ENCODE data around the gene FAM170B.

The FAM170B gene

GRCh38 chr10:49174926-49175500 lies 41.2 kb upstream of the FAM170B start:
- 76 to 79% methylated on average over 9 to 10 of the region's 10 CpGs for WGBS, 2 experiments (ENCODE audit: insufficient coverage in 2 of 2)
- peaks cover 15% of the 10 kb centered on the region for H3K4me1 ChIP-seq (ENCODE audit: control insufficient read depth, insufficient read depth, low read length, poor library complexity, severe bottlenecking)
- H3K4me3 ChIP-seq (ENCODE audit: extremely low read depth, insufficient read depth, low read length, poor library complexity, severe bottlenecking), result no peak overlapping the region
- no peak overlapping the region for H3K27ac ChIP-seq (ENCODE audit: low read depth, low read length, severe bottlenecking)
- H3K9me3 ChIP-seq (ENCODE audit: control insufficient read depth, low read length), result no peaks in the 10 kb centered on the region
- H3K36me3 ChIP-seq (ENCODE audit: control insufficient read depth, insufficient read depth, low read length), result no peaks in the 10 kb centered on the region

- Histone ChIP-seq H3K4me1 (ENCODE audit: control insufficient read depth, insufficient read depth, low read length, poor library complexity, severe bottlenecking) (peaks cover 15% of the 10 kb centered on the region), H3K36me3 (ENCODE audit: control insufficient read depth, insufficient read depth, low read length) (no peaks in the 10 kb centered on the region), H3K27ac (ENCODE audit: low read depth, low read length, severe bottlenecking) (no peak overlapping the region), H3K9me3 (ENCODE audit: control insufficient read depth, low read length) (no peaks in the 10 kb centered on the region), H3K4me3 (ENCODE audit: extremely low read depth, insufficient read depth, low read length, poor library complexity, severe bottlenecking) (no peak overlapping the region)
- 85 to 91% methylated on average over 13 to 14 of the region's 15 CpGs for WGBS, 2 experiments (ENCODE audit: insufficient coverage in 2 of 2)
Measured at GRCh38 chr10:49174261-49174925, 40.6 kb upstream of the FAM170B start.

GRCh38 chr10:49173853-49174252 lies 40.0 kb upstream of the FAM170B start:
- H3K36me3 ChIP-seq (ENCODE audit: control insufficient read depth, insufficient read depth, low read length), result no peaks in the 10 kb centered on the region
- H3K27ac ChIP-seq (ENCODE audit: low read depth, low read length, severe bottlenecking), result no peak overlapping the region
- H3K4me3 ChIP-seq (ENCODE audit: extremely low read depth, insufficient read depth, low read length, poor library complexity, severe bottlenecking), result no peak overlapping the region
- peaks cover 15% of the 10 kb centered on the region for H3K4me1 ChIP-seq (ENCODE audit: control insufficient read depth, insufficient read depth, low read length, poor library complexity, severe bottlenecking)
- H3K9me3 ChIP-seq (ENCODE audit: control insufficient read depth, low read length), result no peaks in the 10 kb centered on the region
- WGBS, 2 experiments (ENCODE audit: insufficient coverage in 2 of 2), result 89 to 94% methylated on average over 2 to 3 of the region's 4 CpGs

- Histone ChIP-seq H3K27ac (ENCODE audit: low read depth, low read length, severe bottlenecking) (no peak overlapping the region), H3K36me3 (ENCODE audit: control insufficient read depth, insufficient read depth, low read length) (no peaks in the 10 kb centered on the region), H3K9me3 (ENCODE audit: control insufficient read depth, low read length) (no peaks in the 10 kb centered on the region), H3K4me3 (ENCODE audit: extremely low read depth, insufficient read depth, low read length, poor library complexity, severe bottlenecking) (no peak overlapping the region), H3K4me1 (ENCODE audit: control insufficient read depth, insufficient read depth, low read length, poor library complexity, severe bottlenecking) (peaks cover 15% of the 10 kb centered on the region)
- WGBS, 2 experiments (ENCODE audit: insufficient coverage in 2 of 2), result 89% methylated on average over 6 to 10 of the region's 11 CpGs
Measured at GRCh38 chr10:49173201-49173772, 39.5 kb upstream of the FAM170B start.

- 82 to 89% methylated on average over 2 to 3 of the region's 3 CpGs for WGBS, 2 experiments (ENCODE audit: insufficient coverage in 2 of 2)
- no peaks in the 10 kb centered on the region for H3K9me3 ChIP-seq (ENCODE audit: control insufficient read depth, low read length)
- H3K27ac ChIP-seq (ENCODE audit: low read depth, low read length, severe bottlenecking), result no peak overlapping the region
Measured at GRCh38 chr10:49172777-49173132, 38.9 kb upstream of the FAM170B start.

GRCh38 chr10:49172061-49172776 lies 38.4 kb upstream of the FAM170B start:
- Histone ChIP-seq H3K4me1 (ENCODE audit: control insufficient read depth, insufficient read depth, low read length, poor library complexity, severe bottlenecking) (peaks cover 5% of the 10 kb centered on the region), H3K36me3 (ENCODE audit: control insufficient read depth, insufficient read depth, low read length) (no peaks in the 10 kb centered on the region), H3K27ac (ENCODE audit: low read depth, low read length, severe bottlenecking) (no peak overlapping the region), H3K4me3 (ENCODE audit: extremely low read depth, insufficient read depth, low read length, poor library complexity, severe bottlenecking) (no peak overlapping the region), H3K9me3 (ENCODE audit: control insufficient read depth, low read length) (no peaks in the 10 kb centered on the region)
- WGBS, 2 experiments (ENCODE audit: insufficient coverage in 2 of 2), result 83 to 95% methylated on average over 1 to 2 of the region's 4 CpGs

More at GRCh38 chr10:49172777-49173132, 38.9 kb upstream of the FAM170B start:
- H3K4me1 ChIP-seq (ENCODE audit: control insufficient read depth, insufficient read depth, low read length, poor library complexity, severe bottlenecking), result peaks cover 10% of the 10 kb centered on the region
- no peak overlapping the region for H3K4me3 ChIP-seq (ENCODE audit: extremely low read depth, insufficient read depth, low read length, poor library complexity, severe bottlenecking)
- H3K36me3 ChIP-seq (ENCODE audit: control insufficient read depth, insufficient read depth, low read length), result no peaks in the 10 kb centered on the region

GRCh38 chr10:49171326-49172060 lies 37.7 kb upstream of the FAM170B start:
- no peaks in the 10 kb centered on the region for H3K4me1 ChIP-seq (ENCODE audit: control insufficient read depth, insufficient read depth, low read length, poor library complexity, severe bottlenecking)
- no peaks in the 10 kb centered on the region for H3K36me3 ChIP-seq (ENCODE audit: control insufficient read depth, insufficient read depth, low read length)
- 81 to 94% methylated on average over 7 of the region's 7 CpGs for WGBS, 2 experiments (ENCODE audit: insufficient coverage in 2 of 2)
- H3K4me3 ChIP-seq (ENCODE audit: extremely low read depth, insufficient read depth, low read length, poor library complexity, severe bottlenecking), result no peak overlapping the region
- H3K27ac ChIP-seq (ENCODE audit: low read depth, low read length, severe bottlenecking), result no peak overlapping the region
- no peaks in the 10 kb centered on the region for H3K9me3 ChIP-seq (ENCODE audit: control insufficient read depth, low read length)

GRCh38 chr10:49170632-49171325 lies 37.0 kb upstream of the FAM170B start:
- H3K27ac ChIP-seq (ENCODE audit: low read depth, low read length, severe bottlenecking), result no peak overlapping the region
- WGBS, 2 experiments (ENCODE audit: insufficient coverage in 2 of 2), result 83 to 87% methylated on average over 5 to 6 of the region's 6 CpGs

GRCh38 chr10:49169776-49170175 lies 36.0 kb upstream of the FAM170B start:
- 60% methylated on average over 1 of the region's 4 CpGs; no CpG with 5 or more reads in 1 of the 2 experiments for WGBS, 2 experiments (ENCODE audit: insufficient coverage in 2 of 2)
- no peak overlapping the region for H3K27ac ChIP-seq (ENCODE audit: low read depth, low read length, severe bottlenecking)
- H3K4me3 ChIP-seq (ENCODE audit: extremely low read depth, insufficient read depth, low read length, poor library complexity, severe bottlenecking), result no peak overlapping the region
- H3K36me3 ChIP-seq (ENCODE audit: control insufficient read depth, insufficient read depth, low read length), result no peaks in the 10 kb centered on the region
- H3K9me3 ChIP-seq (ENCODE audit: control insufficient read depth, low read length), result no peaks in the 10 kb centered on the region
- no peaks in the 10 kb centered on the region for H3K4me1 ChIP-seq (ENCODE audit: control insufficient read depth, insufficient read depth, low read length, poor library complexity, severe bottlenecking)

More at GRCh38 chr10:49170632-49171325, 37.0 kb upstream of the FAM170B start:
- no peaks in the 10 kb centered on the region for H3K4me1 ChIP-seq (ENCODE audit: control insufficient read depth, insufficient read depth, low read length, poor library complexity, severe bottlenecking)
- no peaks in the 10 kb centered on the region for H3K9me3 ChIP-seq (ENCODE audit: control insufficient read depth, low read length)
- no peaks in the 10 kb centered on the region for H3K36me3 ChIP-seq (ENCODE audit: control insufficient read depth, insufficient read depth, low read length)
- no peak overlapping the region for H3K4me3 ChIP-seq (ENCODE audit: extremely low read depth, insufficient read depth, low read length, poor library complexity, severe bottlenecking)

Measured in mesodermal cell (in vitro differentiated cells).